Fibroblast of skin of right quadriceps (primary cell): ENCODE data around the gene NCR2.
"Not testable (repeated sequence)": the region's sequence is repeated elsewhere in the genome, so short reads cannot be mapped to it uniquely, and the experiment has no call there.

Experiments
- DNase-seq: peaks from one replicate; pipeline ENCODE4 v3.0.0-alpha.2; 2013

Gene NCR2

GRCh38 chr6:41335296-41335695 lies at the start of gene NCR2:
TSS of gene NCR2 (plus strand) at chr6:41335608. CDS start at chr6:41335877, 269 bp downstream.
- DNase-seq = no peak

GRCh38 chr6:41286544-41287346 lies 48.7 kb upstream of the NCR2 start, which contains the start of gene TREM1:
TSS of gene TREM1 (minus strand) at chr6:41286682. CDS start at chr6:41286655, 27 bp downstream.
- DNase-seq = peak; percentile 46

- no peak for DNase-seq
Observed at GRCh38 chr6:41288030-41288753, 47.2 kb upstream of the NCR2 start.

GRCh38 chr6:41288754-41289129 lies 46.7 kb upstream of the NCR2 start:
- no peak for DNase-seq

- no peak for DNase-seq
Observed at GRCh38 chr6:41289815-41290214, 45.6 kb upstream of the NCR2 start.

GRCh38 chr6:41291717-41292116 lies 43.7 kb upstream of the NCR2 start:
- DNase-seq = no peak

- DNase-seq = no peak
Observed at GRCh38 chr6:41294214-41294872, 41.1 kb upstream of the NCR2 start.

GRCh38 chr6:41297248-41297647 lies 38.2 kb upstream of the NCR2 start:
- DNase-seq = not testable (repeated sequence)

- no peak for DNase-seq
Observed at GRCh38 chr6:41298785-41299502, 36.5 kb upstream of the NCR2 start.

- DNase-seq = no peak
Observed at GRCh38 chr6:41302638-41303037, 32.8 kb upstream of the NCR2 start.

- peak; percentile 33 for DNase-seq
Observed at GRCh38 chr6:41306187-41306854, 29.1 kb upstream of the NCR2 start.

GRCh38 chr6:41315203-41315602 lies 20.2 kb upstream of the NCR2 start:
- DNase-seq = no peak

- DNase-seq = no peak
Observed at GRCh38 chr6:41315943-41316620, 19.3 kb upstream of the NCR2 start.

- DNase-seq = no peak
Observed at GRCh38 chr6:41318261-41318653, 17.2 kb upstream of the NCR2 start.

GRCh38 chr6:41318654-41319565 lies 16.5 kb upstream of the NCR2 start:
- peak; percentile 73 for DNase-seq

GRCh38 chr6:41321183-41321582 lies 14.2 kb upstream of the NCR2 start:
- no peak for DNase-seq

GRCh38 chr6:41325446-41326066 lies 9.9 kb upstream of the NCR2 start:
- DNase-seq = no peak

- no peak for DNase-seq
Observed at GRCh38 chr6:41326092-41326491, 9.3 kb upstream of the NCR2 start.

GRCh38 chr6:41327177-41327576 lies 8.2 kb upstream of the NCR2 start:
- DNase-seq = no peak
